GM19397 (cell line): ENCODE measurements around the gene SEMA6C.
A peak's percentile ranks its signal among the peaks of the same experiment; 100 is the strongest.
"Not testable (repeated sequence)": the region's sequence is repeated elsewhere in the genome, so short reads cannot be mapped to it uniquely, and the experiment has no call there.

Experiments used
- ATAC-seq: cut with Tn5 transposase; IDR thresholded peaks from one replicate; pipeline ENCODE4 v1.9.1; 2021; ENCODE audit warnings: mild to moderate bottlenecking, moderate library complexity; ENCODE audit not compliant: unreplicated experiment

SEMA6C gene, protein sequence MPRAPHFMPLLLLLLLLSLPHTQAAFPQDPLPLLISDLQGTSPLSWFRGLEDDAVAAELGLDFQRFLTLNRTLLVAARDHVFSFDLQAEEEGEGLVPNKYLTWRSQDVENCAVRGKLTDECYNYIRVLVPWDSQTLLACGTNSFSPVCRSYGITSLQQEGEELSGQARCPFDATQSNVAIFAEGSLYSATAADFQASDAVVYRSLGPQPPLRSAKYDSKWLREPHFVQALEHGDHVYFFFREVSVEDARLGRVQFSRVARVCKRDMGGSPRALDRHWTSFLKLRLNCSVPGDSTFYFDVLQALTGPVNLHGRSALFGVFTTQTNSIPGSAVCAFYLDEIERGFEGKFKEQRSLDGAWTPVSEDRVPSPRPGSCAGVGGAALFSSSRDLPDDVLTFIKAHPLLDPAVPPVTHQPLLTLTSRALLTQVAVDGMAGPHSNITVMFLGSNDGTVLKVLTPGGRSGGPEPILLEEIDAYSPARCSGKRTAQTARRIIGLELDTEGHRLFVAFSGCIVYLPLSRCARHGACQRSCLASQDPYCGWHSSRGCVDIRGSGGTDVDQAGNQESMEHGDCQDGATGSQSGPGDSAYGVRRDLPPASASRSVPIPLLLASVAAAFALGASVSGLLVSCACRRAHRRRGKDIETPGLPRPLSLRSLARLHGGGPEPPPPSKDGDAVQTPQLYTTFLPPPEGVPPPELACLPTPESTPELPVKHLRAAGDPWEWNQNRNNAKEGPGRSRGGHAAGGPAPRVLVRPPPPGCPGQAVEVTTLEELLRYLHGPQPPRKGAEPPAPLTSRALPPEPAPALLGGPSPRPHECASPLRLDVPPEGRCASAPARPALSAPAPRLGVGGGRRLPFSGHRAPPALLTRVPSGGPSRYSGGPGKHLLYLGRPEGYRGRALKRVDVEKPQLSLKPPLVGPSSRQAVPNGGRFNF

DNA sequence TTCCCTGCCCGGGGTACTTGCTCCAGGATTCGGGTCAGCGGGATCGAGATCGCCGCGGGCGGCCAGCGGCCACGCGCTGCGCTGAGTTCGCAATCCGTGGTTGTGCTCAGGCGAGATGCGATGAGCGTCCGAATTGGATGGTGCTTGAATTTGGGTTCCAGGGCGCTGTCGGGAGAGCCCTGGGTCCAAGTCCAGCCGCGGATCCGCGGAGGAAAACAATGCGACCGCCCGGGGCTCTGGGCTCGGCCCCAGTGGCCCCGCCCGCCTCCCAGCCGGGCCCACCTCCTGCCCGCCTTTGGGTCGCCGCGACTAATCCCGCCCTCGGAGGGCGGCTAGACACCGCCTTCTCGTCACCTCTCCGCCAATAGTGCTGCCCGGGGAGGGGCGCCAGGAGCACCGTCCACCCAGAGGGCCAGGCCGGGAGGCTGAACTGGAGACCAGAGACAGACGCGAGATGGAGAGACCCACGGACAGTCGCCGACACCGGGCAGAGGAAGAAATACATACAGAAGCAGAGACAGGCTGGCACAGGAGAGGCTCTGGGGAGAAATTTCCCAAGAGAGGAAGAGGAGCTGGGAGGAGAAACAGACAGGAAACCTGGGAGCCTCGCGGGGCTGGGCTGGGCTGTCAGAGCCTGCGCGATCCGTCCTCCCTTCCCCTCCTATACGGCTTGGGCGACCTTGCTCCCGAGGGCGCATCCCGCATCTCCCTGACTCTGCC, at the start of gene SEMA6C:
Gene SEMA6C (minus strand): TSS at position 220 of the 720 bp plus-strand sequence. CDS start 4,010 bp downstream, outside the sequence.
- ATAC-seq: peak; percentile 97

- not testable (repeated sequence) for ATAC-seq
Measured at GRCh38 chr1:151194894-151195594, 48.6 kb upstream of the SEMA6C start.

DNA sequence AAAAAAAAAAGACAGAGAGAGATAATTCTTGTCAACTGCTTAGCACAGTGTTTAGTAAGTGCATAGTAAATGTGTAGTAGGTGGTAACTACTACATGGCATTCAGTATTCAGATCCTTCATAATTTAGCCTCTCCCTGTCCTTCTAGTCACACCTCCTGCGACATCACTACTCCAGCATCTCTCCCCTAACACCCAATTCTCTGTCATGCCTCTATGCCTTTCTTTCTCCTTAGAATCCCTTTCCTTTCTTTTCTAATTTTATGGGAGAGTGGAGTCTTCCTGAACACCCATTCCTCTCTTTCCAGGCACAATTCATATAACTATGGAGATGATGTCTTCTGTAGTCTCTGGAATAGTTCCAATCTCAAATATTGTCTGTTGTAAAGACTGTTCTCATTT, 47.4 kb upstream of the SEMA6C start:
- no peak for ATAC-seq

DNA sequence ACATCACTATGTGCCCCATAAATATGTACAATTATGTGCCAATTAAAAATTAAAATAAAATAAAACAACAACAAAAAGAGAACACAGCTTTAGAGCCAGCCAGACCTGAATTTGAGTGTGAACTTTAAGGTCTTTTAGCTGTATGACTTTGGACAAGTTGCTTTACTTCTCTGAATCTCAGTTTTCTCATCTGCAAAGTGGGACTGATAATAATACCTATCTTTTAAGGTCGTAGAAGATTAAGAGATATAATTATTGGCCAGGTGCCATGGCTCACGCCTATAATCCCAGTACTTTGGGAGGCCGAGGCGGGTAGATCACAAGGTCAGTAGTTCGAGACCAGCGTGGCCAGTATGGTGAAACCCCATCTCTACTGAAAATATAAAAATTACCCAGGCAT, 46.9 kb upstream of the SEMA6C start:
- ATAC-seq: no peak

DNA sequence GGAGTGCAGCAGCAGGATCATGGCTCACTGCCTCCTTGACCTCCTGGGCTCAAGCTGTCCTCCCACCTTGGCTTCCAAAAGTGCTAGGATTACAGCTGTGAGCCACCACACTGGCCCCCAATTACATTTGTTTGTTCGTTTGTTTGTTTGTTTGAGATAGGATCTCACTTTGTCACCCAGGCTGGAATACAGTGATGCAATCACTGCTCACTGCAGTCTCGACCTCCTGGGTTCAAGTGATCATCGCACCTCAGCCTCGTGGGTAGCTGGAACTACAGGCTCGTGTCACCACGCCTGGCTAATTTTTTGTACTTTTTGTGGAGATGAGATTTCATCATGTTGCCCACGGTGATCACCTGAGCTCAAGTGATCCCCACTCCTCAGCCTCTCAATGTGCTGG, 45.6 kb upstream of the SEMA6C start:
- ATAC-seq: no peak

GRCh38 chr1:151189637-151190445, 43.4 kb upstream of the SEMA6C start, which contains the start of gene VPS72:
Gene VPS72 (minus strand): TSS chr1:151190197. CDS start chr1:151190121, 76 bp downstream.
- ATAC-seq: peak; percentile 91

GRCh38 chr1:151188667-151189066, 42.2 kb upstream of the SEMA6C start:
- not testable (repeated sequence) for ATAC-seq

DNA sequence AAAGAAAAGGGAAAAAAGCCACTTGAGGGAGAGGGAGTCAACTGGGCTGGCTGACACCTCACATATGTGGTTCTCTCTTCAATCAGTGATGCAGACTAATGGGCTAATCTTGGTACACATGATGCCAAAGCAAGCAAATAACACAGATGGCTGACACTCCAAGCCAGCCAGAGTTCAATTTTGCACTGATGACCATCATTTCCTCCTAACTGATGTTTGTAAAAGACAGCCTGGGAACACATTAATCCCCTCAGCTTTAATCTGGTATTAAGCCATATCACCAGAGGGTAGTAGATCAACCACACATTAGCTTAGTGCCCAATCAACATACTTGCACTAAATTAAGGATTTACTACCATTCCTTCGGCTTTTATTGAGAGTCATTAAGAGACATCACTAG, 40.8 kb upstream of the SEMA6C start:
- no peak for ATAC-seq

DNA sequence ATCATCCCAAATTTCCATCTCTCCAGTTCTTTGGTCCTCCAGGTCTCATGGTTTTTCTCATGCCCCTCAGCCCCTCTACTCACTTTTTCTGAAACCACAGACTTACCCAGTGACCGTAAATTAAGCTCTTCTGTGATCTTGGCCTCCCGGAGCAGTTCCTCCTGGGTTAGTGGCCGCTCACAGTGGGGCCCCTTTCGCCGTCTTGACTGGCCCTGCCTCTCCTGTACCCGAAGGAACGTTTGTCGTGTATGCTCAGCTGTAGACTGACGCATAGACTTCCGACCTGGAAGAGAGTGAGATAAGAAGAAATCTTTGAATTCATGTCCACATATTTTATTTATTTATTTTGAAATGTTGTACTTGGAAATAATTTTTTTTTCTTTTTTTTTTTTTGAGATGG, 37.8 kb upstream of the SEMA6C start:
- no peak for ATAC-seq

- no peak for ATAC-seq
Measured at GRCh38 chr1:151176514-151177045, 30.1 kb upstream of the SEMA6C start.

- ATAC-seq: no peak
Measured at GRCh38 chr1:151175863-151176262, 29.4 kb upstream of the SEMA6C start, which contains the start of gene TMOD4. Gene TMOD4 (minus strand): TSS chr1:151175981. CDS start chr1:151174875, 1,106 bp downstream.

GRCh38 chr1:151175041-151175741, 28.8 kb upstream of the SEMA6C start:
- no peak for ATAC-seq

- ATAC-seq: no peak
Measured at GRCh38 chr1:151171190-151171589, 24.8 kb upstream of the SEMA6C start.

DNA sequence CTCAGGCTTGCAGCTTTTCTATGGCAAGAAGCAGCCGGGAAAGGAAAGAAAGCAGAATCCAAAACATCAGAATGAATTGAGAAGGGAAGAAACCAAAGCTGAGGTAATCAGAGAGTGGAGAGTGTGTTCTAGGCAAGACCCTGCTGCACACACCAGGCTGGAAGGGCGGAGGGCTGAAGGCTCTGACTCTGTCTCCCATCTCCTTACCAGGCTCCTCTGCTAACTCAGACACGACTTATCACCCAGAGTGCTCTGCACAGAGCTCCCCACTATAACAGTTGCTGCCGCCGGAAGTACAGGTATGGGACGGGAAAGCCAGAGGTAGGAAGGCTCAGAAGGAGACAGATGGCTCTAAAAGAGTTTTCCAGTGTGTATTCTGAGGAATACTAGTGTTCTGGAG, 20.7 kb upstream of the SEMA6C start:
- ATAC-seq: no peak

DNA sequence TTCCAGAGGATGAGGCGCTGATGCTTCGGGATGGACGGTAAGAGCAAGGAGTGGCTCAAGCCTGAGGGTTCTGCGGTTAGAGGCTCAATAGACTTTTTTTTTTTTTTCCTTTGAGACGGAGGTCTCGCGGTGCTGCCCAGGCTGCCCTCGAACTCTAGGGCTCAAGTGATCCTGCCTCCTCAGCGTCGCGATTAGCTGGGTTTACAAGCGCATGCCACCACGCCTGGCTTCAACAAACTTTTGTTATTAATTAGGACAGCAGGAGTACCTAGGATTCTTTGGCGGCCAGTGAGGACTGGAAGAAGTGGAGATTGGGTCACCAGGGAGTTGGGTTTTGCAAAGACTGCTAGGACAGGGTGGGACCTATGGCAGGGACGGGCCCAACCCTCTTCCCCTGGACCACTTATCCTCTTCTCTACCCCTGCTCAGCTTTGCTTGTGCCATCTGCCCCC, 20.1 kb upstream of the SEMA6C start:
- ATAC-seq: no peak

- peak; percentile 87 for ATAC-seq
Measured at GRCh38 chr1:151165738-151166504, 19.5 kb upstream of the SEMA6C start, which contains the start of the genes LYSMD1 and SCNM1. Gene LYSMD1 (minus strand): TSS chr1:151165902. CDS start chr1:151165258, 644 bp downstream. Gene SCNM1 (plus strand): TSS chr1:151166144. CDS start chr1:151166153, 9 bp downstream.

GRCh38 chr1:151165281-151165737, 18.9 kb upstream of the SEMA6C start:
- ATAC-seq: peak; percentile 5
